ENCODE measurements around the gene CHPF. TPM values are rescaled to one million over a fixed set of nuclear protein-coding genes. Genes with fewer than 3 reads are reported as not detected.

The CHPF gene
- total RNA-seq, 1 donor from 2014 or later: 0.26 TPM

DNA sequence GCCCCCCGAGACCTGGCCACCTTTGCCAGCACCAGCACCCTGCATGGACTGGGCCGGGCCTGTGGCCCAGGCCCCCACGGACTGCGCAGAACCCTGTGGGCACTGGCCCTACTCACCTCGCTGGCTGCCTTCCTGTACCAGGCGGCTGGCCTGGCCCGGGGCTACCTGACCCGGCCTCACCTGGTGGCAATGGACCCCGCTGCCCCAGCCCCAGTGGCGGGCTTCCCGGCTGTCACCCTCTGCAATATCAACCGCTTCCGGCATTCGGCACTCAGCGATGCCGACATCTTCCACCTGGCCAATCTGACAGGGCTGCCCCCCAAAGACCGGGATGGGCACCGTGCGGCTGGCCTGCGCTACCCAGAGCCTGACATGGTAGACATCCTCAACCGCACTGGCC is 28.8 kb downstream of the CHPF start:
- DNase-seq (ENCODE audit: low read depth in 2 of 2): no peak

DNA sequence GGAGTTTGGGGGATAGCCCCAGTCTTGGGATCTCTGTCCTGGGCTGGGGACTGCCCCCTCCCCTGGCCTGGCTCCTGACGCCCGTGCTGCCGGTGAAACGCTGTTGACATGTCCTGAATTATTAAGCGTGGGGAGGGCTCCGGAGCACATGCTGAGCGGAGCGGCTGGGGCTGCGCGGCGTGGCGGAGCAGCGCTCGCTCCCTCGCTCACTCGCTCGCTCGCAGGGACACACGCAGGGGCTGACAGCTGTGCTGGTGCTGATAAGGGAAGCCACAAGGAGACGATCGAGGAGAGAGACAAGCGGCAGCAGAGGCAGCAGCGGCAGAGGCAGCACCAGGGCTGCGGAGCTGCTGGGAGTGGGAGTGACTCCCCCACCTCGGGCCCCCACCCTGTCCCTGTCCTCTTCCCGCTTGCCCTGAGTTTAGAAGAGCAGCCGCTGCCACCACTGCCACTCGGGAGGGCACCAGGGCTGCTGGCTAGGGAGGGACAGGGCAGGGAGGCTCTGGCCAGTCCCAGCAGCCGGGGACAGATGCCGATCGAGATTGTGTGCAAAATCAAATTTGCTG is 29.3 kb downstream of the CHPF start, which contains the start of gene ASIC4:
ASIC4 (plus strand) TSS at position 287 of the 566 bp plus-strand sequence; CDS start at position 530, 243 bp downstream.
- no peak for DNase-seq (ENCODE audit: low read depth in 2 of 2)

GRCh38 chr2:219513787-219514186 is 29.8 kb downstream of the CHPF start:
- no peak for DNase-seq (ENCODE audit: low read depth in 2 of 2)

DNA sequence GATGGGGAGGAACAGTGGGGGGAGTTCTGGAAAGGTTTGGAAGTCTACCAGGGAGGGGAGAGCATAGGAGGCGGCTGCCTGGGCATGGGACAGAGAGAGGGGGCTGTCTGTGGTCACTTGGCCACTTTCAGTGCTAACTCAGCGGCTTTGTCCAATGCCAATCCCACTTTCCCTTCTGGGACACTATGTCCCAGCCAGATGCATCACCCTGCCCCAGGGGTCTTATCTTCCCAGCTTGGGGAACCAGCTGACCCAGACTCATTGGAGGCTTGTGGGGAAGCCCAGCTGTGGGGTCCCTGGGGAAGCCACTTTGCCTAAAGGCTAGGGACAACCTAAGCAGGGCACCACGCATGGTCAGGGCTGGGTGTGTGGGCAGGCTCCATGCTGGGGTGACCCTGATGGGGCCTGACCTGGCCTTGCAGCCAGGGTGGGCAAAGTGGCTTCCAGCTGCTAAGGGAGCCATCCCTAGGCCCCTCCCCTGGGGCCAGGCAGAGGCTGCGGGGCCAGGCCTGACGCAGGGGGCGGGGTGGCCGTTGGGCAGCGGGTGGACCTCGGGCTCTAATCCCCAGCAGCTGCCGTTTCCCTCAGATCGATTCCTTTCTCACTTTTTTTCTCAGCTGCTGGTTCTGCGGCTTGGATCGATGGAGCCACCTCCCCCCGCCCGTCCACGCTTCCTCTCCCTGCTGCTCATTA is 30.9 kb downstream of the CHPF start:
- DNase-seq (ENCODE audit: low read depth in 2 of 2): no peak

- DNase-seq (ENCODE audit: low read depth in 2 of 2): no peak
These were observed 31.9 kb downstream of the CHPF start for GRCh38 chr2:219511547-219512325.

DNA sequence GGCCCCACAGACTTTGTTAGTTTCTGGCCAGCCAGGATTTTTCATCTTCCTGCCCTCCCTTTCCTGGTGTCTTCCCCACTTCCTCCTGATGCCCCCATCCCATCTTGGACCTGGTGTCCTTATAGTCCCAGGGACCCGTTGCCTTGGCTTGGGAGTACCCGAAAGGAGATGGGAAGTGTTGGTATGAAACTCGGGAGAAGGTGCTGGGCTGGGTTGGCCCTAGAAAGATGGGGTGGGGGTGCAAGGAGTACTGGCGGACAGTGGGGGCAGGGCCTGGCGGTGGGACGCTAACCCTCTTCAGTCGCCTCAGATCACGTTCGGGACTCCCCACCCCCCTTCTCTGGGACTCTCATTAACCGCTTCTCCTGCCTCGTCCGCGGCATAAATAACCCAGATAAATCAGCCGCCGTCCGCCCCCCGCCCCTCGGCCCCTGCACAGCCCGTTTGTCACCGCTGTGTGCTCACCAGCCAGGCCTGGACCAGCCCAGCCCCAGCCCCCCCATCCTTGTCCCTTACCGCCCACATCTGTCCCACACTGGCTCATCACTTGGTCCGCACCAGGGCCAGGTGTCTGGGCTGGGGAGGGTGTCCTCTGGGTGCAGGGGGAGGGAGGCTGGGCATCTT is 33.0 kb downstream of the CHPF start:
- no peak for DNase-seq (ENCODE audit: low read depth in 2 of 2)

DNA sequence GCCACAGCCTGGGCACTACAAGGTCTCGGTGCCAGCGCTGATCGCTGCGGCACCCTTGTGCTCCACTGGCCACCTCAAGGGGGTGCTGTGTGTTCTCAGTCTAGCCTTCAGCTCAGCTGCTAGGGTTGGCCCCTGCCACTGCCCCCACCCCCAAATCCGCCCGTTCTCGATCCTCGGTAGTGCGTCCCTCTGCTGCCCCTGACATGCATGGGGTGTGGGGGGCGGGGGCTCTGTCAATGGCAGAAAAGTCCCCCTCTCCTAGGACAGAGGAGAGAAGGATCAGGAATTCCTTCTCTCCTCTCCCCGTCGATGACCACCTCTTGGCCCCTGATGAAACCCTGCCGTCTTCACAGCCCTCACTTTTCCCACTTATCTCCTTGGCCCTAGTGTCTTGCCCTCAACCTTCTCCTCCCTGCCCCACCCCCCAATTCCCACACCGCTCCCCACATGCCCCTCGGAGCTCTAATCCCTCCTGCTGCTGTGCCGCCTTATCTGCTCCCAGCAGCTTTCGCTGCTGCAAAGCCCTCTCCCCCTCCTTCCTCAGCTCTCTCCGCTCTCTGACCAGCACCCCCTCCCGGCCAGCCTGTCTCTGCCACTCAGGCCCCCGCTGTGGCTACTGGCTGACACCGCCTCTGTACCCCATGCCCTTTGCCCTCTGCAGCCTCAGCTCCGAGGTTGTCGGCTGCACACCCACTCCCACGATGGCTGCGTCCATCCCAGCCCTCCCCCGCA is 33.7 kb downstream of the CHPF start:
- peak; percentile 4 to 52 for DNase-seq (ENCODE audit: low read depth in 2 of 2)

DNA sequence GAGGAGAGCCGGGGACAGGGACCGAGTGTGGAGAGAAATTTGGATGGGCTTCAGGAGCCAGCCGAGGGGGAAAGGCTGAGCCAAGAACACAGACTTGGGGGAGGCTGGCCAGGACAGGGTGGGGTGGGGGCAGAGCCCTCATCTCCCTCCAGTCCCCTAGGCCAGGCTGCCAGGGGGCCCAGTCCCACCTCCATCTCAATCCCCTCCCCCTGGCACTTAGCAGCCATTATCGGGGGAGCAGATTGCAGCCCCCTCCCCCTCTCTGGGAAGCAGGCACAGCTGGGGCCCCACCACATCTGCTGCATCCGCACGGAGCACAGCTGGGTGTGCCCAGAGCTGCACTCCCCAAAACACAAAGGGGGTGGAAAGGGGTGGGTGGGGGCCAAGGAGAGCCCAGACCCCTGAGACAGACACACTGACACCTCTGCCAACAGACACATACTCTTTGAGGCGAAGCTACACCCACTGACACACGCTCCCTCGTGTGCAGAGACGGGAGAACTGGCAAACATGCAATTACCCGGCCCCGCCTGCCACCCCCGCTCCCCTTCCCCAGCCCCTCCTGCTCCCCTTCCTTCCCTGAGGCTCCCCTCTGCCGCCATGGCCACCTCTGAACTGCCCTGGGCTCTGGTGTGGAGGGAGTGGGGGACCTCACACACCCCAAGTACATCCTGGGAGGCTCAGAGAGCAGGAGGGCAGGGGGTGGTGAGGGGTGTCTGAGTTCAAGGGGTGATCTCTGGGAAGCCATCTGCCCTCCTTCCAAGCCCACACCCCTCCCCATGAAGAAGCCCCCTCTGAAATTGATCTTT is 34.4 kb downstream of the CHPF start:
- no peak for DNase-seq (ENCODE audit: low read depth in 2 of 2)

GRCh38 chr2:219508444-219508734 is 35.2 kb downstream of the CHPF start:
- no peak for DNase-seq (ENCODE audit: low read depth in 2 of 2)

DNA sequence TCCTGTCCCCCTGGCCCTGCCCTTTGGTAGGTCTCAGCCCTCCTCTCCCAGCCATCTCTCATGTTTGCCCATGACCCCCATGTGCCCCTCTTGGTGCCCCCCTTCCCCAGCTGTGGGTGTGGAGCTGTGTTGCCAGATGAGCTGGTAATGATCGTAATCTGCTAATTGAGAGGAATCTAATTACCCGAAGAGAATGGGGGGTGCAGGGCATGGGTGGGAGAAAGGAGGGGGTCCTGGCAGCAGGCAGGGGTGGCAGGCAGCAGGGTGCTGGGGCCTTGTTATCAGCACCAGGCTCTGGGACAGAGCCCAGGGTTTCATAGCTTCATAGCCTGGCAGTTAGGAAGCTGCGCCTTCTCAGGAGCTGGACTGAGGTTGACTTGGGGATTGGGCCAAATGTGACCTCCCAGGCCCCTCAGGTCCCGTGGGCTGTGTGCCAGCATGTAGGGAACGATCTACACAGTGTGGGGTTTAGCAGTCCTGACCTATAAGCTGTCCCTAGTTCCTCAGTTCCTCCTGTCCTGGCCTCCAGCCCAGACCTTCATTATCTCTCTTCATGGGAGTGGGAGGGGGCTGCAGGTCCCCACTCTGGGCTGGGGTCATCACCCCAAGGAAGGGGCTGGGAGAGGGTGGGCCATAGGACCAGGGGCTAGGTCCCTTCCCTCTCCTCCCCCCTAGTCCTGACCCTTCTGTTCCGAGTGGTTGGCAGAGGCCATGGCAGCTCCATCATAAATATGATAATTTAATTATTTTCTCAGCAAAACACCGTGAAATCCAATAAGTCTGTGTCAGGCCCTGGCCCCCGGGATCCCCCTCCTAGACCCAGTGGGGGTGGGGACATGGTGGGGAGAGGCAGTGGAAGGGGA is 35.8 kb downstream of the CHPF start:
- no peak for DNase-seq (ENCODE audit: low read depth in 2 of 2)

DNA sequence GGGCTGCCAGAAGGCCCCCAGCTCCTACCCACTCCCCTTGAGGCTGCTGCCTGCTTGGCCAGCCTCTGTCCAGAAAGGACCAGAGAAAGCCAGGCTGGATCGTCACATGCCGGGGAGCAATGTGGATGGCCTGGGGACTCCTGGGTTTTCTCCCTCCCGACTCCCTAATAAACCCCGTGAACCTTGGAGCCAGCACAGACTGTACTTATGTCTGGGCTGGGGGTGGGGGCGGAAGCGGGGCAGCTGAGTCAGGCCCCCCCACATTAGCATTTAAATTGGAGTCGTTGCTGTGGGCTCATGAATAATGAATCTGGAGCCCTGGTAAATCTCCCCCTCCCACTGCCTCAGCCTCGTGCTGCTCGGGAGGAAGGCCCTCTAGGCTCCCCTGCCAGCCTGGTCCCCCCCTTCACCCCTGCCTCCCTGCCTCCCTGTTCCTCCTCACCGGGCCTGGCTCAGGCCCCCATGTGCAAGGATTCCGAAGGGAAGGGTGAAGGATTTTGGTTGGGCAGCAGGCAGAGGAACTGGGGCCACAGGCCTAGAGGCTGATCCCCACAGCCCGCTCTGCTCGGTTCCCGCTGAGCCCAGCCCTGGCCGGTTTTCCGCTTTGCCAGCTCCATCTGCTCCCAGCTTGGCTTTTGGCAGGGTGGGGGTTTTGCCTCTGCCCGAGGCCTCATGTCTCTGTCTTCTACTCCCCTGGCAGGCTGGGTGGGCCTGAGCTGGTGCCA is 36.6 kb downstream of the CHPF start:
- no peak for DNase-seq (ENCODE audit: low read depth in 2 of 2)

- no peak for DNase-seq (ENCODE audit: low read depth in 2 of 2)
These were observed 37.3 kb downstream of the CHPF start for GRCh38 chr2:219506153-219506801.

DNA sequence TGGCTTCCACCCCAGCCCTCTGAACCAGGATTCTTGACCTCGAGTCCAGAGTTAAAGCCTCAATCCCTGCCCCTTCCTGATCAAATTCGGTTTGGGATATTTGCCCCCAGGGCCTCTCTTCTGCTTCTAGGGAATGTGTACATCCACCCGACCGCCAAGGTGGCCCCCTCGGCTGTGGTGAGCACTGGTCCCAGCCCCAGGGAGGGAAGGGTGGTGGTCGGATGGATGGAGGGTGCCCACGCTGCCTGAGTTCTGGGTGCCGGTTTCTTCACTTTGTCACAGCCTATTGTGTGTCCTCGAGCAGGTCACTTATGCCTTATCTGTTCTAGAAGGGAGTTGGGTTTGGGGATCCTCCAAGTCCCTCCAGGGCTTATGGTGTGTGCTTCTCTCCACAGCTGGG is 38.0 kb downstream of the CHPF start:
- DNase-seq (ENCODE audit: low read depth in 2 of 2): no peak

DNA sequence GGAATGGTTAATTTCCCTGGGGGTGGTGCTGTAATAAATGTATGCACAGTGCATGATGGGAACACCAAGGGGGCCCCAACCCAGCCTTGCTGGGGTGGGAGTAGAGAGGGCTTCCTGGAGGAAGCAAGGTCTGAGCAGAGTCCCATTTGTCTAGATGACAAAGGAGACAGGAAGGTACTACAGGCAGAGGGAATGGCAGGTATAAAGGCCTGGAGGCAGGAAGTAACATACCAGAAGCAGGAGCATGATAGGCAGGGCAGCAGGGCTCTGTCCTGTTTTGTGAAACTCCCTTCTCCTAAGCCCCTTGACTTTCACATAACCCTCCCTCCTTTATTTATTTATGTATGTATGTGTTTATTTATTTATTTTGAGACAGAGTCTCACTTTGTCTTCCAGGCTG is 41.0 kb downstream of the CHPF start:
- no peak for DNase-seq (ENCODE audit: low read depth in 2 of 2)

GRCh38 chr2:219501849-219502248 is 41.8 kb downstream of the CHPF start:
- no peak for DNase-seq (ENCODE audit: low read depth in 2 of 2)

DNA sequence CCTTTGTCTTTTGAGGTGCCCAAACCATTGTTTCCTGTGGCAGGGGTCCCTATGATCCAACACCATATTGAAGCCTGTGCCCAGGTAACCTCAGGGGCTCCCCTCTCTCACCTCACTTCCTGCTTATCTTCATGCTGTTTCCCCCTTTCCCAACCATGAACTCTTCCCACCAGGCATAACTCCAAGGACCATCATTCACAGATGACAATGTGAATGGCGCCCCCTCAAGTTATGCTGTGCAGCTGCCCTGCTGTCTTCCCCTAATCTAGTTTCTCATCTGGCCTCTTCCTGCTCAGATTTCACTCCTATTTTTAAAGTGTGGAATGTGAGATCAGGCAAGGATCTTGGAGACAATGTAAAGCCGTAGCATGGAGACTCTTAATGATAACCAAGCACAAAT is 43.5 kb downstream of the CHPF start:
- no peak for DNase-seq (ENCODE audit: low read depth in 2 of 2)

GRCh38 chr2:219499555-219499954 is 44.1 kb downstream of the CHPF start:
- no peak for DNase-seq (ENCODE audit: low read depth in 2 of 2)

GRCh38 chr2:219499058-219499307 is 44.6 kb downstream of the CHPF start:
- DNase-seq (ENCODE audit: low read depth in 2 of 2): no peak
